NCI-H2171 (cell line): ENCODE data around the gene SYT13.

ENCODE experiments used
- DNase-seq: peaks from one replicate; lab custom pipeline; 2025; lab: John Stamatoyannopoulos, UW

SYT13 gene

DNA sequence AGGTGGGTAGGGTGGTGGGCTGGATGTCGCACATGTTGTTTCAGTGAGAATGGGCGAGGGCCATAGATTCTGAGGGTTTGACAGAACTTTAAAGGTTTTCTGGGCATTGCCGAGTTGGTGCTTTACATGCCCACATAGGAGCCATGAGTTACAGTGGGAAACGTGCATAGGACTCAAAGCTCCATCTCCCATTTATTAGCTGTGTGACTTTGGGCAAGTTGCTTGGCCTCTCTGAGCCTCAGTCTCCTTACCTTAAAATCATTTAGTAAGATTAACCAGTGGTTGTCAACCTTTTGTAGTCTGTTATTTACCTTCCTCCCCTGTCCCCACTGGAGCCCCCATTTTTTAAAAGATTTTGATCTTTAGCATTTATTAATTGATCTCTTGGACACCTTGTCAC is 67.4 kb downstream of the SYT13 start:
- no peak for DNase-seq

DNA sequence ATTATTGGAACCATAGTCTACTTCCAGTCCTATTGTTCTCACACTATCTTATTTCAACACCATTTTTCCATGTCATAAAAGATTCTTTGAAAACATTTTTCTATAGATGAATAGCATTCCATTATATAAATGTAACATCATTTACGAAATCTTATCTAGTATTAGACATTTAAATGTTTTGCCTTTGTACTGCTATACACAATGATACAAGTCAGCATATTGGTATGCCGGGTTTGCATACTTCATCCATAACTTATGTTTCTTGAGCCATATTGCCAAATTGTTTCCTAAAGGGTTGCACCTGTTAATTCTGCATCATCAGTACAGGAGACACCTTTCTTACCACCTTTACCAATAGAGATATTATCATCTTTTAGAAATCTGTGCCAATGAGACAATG is 68.2 kb downstream of the SYT13 start:
- DNase-seq: no peak

DNA sequence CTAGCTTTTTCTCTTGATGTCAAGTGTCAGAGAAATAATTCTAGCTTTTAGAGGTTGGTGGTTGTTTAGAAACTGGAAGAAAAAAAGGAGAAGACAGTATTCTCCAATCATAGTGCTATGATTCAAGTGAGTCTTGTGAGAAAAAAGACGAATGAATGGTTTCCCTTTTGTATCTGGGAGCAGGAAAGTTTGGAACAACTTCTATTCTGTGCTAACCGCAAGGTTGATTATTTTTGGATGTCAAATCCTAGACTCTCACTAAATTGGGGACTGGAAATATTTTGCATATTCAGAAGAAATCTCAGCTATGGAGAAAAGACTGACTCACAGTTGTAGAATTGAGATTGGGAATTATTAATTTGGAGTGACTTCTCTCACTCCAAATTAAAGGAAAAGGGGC is 69.2 kb downstream of the SYT13 start:
- no peak for DNase-seq

DNA sequence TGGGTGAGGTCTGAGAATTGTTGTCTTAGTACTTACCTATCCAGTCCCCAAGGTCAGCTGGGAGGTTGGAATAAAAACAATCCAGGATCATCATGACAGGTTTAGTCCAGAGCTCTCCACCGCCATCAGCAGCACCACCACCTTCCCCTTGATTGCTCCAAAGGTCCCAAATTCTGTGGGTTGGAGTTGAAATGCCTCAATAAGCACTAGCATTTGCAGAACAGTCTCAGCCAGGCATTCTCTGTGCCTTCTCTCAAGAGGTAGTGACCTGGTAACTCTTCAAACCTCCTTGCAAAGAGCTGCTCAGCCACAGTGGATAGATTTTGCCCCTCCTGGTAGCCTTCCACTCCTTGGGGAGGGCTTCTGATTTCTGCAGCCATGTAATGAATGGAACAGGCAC is 70.1 kb downstream of the SYT13 start:
- no peak for DNase-seq

DNA sequence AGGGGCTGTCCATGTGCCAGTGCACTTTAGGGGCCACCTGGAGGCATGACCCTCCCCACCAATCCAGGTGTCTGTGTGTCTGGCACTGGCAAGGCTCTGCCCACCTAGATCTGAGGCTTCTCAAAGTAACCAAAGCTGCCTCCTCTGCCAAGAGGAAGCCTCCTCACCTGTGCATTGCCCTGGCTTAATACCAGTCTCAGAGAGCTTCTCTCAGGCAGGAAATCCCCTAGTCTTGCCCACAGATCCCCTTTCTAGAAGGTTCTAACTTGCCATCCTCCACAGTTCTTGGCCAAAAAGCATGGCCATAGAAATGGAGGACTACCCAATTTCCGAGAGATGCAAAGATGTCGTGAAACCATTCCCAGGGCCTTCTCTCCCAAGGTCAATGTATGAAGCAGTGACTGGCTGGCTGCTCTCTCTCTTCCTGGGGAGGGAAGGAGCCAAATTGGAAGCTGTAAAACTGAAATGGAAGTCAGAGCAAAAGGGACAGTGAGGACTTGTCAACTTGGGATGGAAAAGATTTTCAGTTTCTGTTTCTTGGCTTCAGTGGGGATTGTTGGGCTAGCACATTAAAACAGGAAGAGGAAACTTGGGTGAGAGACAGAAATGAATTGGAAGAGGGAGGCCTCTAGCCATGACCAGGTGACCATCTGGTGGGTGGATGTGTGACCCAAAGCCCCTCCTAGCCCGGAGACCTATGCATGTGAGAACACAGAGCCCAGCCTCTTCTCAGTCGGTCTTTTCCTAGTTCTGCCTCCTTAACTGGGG is 70.9 kb downstream of the SYT13 start:
- no peak for DNase-seq

DNA sequence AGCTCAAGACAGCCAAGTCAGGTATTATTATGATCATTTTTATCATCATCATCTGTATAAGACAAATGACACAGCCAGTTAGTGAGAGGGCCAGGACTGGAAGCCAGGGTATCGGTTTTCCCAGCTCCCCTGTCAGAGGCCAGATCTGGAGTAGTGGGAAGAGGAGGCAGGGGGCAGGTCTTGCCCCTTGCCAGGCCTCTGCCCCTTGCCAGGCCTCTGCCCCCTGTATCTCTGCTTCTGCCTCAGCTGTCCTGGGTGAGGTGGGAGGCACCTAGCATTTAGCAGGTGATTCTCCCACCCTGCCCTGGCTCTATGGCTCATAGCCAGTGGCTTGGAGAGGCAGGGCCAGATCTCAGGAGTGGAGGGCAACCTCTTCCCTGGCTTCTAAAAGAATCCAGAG is 72.4 kb downstream of the SYT13 start:
- no peak for DNase-seq

DNA sequence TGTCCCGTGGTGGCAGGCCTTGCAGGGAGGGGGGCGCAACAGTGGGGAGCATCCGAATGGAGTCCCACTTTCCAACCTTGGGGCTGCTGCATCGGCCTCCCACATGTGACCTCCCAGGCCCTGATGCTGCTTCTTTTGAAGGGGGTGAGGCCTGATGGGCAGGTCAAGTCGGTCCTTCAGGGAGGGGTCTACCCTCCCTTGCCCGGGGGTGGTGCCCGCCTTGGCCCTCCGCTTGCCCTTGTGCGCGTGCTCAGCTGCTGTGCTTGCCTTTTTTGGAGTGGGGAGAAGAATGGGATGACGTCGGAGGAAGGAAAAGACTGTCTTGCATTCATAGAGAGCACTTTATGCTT is 72.8 kb downstream of the SYT13 start:
- DNase-seq: no peak

DNA sequence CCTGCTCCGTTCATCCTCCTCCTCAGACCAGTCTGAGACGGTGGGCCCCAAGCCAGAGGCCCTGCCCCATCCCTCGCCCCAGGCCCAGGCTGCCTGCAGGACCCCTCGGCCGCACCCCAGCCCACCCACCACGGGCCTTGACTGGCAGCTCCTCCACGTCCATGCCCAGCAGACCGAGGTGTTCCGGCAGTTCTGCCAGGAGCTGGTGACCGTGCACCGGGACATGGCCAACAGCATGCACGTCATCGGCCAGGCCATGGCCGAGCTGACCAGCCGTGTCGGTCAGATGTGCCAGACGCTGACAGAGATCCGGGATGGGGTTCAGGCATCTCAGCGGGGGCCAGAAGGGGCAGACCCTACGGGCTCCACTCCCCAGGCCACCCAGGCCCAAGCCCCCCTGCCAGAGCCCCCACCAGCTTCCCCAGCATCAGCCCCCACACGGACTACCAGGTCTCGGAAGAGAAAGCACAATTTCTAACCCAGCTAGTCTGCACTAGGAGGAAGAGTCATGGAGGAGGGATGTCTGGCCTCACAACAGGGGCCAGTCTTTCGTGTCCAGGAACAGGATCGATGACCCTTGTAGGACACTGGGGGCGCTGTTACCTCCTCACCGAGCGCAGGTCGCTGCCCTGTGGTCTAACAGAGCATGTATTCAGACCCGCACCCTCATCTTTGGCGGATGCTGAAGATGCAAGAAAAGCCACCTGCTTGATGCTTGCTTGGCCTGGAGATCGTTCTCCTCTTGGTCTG is 73.4 kb downstream of the SYT13 start:
- DNase-seq: no peak

DNA sequence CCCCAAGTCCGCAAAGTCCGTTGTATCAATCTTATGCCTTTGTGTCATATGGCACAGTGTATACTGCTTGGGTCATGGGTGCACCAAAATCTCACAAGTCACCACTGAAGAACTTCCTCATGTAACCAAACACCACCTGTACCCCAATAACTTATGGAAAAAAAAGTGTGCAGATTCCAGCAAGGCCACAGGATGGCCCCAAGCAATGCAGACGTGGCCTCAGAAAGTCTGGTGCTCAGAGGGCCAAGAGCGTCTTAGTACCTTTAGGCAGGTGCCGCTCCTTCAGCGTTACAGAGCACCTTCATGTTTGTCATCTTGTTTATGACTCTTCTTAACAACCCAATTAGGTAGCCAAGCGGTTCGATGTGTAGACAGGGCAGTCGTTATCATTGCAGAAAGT is 74.4 kb downstream of the SYT13 start:
- DNase-seq: no peak

DNA sequence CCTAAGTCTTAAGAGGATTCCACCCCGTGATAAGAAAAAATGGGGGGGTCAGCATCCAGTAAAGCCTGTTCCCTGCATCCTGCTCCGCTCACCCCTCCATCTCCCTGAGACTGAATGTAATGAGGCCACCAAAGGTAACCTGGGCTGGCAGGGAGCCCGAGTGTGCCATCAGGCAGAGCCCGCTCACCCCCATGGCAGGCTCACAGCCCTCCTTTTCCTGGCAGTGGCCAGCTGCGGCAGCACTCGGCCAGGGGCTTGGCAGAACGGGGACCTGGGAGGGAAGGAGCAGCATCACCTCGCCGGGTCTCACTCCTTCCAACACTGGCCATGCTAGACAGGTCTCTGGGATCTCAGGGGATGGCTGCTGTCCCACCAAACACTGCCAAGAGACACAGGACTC is 75.3 kb downstream of the SYT13 start:
- no peak for DNase-seq

DNA sequence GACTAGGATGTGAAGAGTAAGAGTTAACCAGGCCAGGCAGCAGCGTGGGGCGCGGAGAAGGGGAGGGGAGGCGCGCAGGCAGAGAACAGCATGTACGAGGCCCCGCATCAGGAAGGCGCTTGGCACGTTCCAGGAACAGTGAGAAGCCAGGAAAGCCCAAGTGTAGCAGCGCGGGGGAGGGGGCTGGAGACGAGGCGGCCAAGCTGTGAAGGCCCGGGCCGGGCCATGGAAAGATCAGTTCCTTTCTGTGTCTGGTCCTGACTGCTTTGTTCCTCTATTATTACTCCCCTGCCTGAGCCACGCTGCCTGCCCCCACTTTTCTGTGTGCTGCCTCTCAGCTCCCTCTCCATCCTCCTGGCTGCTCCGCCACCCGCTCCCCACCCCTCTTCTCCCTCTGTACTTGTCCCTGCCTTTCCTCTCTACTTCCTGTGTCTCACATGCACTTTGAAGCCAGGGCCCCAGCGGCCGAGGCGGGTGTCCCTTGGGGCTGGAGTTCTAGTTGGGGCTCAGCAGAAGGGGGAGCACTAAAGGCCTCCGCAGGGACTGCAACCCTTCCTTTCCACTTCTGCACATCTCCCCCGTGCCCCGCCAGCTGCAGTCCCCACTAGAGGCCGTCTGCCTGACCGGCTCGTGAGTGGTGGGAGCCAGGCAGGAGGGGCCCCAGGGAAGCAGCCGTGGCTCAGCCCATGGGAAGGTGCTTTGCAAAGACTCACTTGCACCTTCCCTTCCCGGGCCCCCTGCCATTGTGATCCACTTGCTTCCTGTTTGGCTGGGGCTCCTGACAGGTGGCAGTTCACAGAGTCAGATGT is 76.0 kb downstream of the SYT13 start:
- peak; percentile 5 for DNase-seq

DNA sequence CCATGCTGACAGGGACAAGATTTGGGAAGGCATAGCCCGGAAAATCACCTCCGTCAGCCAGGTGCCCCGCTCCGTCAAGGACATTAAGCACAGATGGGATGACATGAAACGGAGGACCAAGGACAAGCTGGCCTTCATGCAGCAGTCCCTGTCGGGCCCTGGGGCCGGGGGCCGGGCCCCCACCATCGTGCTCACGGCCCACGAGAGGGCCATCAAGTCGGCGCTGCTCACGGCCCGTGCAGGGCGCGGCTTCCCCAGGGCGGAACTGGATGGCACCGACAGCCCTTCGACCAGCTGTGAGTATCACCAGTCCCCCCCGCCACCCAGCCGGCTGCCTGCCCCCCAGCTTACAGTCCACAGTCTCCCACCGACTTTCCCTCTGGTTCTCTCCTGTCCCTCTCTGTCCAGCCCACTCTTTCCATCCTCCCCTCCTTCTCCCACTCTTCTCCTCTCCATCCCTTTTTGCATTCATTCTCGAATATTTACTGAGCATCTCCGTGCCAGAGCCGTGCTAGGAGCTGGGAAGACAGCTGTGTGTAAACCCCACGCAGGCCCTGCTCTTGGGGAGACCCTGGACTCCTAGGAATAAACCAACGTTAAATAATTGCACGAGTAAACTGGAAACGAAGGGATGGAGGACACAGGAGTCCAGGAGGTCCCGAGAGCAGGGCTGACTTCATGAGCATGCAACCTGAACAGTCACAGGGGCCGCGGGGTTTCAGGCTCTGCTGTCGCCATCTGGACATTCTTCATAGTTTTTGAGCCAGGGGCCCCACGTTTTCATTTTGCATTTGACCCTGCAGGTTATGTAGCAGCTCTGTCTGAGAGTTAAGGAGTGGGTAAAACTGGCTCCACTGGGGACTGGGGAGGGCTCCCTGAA is 76.9 kb downstream of the SYT13 start:
- no peak for DNase-seq

DNA sequence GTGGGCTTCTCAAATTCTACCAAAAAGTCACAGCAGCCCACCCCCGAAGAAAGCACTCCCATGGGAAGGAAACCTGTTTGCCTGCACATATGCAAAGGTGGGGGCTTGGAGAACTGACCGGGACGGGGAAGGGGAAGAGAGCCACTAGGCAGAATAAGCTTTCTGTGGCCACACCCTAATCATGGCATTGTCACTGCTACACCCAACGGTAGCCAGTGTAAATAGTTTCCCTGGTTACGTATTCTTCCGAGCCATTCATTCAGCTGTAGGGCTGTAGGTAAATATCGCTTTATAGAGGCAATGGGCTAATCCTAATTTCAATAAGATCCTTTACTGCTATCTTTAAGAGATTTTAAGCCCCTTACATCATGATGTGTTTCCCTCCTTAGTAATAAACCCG is 78.0 kb downstream of the SYT13 start:
- no peak for DNase-seq

DNA sequence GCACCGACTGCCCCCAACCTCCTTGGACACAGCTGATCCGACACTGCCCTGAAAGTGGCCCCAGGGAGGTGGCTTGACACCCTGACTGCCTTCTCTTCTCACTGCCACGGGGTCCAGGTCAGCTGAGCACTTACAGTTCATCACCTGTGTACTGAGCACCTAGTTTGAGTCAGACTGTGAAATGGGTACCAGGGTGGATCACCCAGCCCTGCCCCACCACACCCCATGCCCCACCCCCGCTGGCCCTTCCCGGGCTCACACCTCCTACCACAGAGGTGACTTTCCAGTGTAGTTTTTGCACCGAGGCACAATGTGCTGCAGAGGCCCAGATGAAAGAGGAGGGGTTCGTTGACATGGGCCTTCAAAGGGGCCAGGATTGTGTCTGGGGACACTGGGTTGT is 80.2 kb downstream of the SYT13 start:
- no peak for DNase-seq

DNA sequence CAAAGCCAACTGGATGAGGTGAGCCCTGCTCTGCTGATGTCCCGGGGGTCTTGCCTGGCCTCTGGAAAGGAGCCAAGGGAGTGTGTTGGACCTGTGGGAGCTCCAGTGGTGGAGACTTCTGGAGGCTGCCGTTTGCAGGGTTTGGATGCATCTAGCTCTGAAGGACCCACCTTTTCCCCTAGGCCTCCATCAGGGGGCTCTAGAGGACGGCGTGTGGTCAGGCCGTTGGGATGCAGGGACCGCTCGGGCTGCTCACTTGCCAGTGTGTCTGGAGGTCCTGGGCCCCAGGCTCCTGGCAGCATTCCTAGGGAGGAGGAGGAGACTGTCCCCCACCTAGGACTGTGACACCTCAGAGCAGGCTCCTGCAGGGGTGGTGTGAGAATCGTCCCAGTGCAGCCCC is 81.4 kb downstream of the SYT13 start:
- no peak for DNase-seq

DNA sequence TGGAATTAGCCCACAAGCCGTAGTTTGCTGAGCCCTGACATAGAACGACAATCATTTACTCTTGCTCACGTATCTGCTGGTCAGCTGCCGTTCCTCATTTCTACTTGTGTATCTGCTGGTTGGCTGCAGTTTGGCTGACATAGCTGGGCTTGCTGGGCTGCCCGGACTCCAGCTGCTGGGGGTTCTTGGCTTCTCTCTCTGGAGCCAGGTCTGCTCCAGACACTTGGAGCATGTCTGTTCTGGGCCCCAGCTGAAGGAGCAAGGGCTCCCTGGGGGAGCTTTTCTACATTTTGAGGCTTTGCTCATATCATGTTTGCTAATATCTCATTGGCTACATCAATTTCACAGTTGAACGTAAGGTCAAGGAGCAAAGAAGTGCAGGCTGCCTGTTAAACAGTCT is 92.4 kb downstream of the SYT13 start:
- peak; percentile 7 for DNase-seq
